ENCODE data around the gene SLC38A2.
"Not testable (repeated sequence)": the region's sequence is repeated elsewhere in the genome, so short reads cannot be mapped to it uniquely, and the experiment has no call there.

Gene SLC38A2

DNA sequence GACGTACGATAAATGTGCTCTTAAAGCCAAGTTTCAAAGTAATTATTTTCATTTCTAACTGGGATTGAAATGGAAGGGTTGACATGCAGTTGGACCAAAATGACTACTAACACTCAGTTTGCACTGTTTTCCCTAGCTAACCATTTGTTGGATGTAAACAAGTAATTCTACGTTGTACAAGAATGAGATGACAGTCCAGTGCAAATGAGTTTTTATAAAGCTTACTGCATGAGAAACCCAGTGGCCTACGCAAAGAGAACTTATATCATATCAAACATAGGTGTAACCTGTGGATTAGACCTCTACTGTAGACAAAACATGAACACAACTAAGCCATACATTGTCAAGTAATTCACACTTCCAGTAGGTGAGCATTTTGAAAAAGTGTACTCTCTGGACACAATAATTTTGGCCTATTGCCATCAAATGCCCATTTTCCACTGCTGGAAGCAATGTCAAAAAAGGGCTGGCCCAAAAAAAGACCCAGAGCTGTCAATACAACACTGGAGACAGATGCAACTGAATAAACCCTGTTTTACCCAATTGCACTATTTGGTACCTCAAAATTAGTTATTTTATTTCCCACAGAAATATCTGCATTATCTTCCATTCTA is 12.8 kb downstream of the SLC38A2 start:
- DNase-seq = no peak

DNA sequence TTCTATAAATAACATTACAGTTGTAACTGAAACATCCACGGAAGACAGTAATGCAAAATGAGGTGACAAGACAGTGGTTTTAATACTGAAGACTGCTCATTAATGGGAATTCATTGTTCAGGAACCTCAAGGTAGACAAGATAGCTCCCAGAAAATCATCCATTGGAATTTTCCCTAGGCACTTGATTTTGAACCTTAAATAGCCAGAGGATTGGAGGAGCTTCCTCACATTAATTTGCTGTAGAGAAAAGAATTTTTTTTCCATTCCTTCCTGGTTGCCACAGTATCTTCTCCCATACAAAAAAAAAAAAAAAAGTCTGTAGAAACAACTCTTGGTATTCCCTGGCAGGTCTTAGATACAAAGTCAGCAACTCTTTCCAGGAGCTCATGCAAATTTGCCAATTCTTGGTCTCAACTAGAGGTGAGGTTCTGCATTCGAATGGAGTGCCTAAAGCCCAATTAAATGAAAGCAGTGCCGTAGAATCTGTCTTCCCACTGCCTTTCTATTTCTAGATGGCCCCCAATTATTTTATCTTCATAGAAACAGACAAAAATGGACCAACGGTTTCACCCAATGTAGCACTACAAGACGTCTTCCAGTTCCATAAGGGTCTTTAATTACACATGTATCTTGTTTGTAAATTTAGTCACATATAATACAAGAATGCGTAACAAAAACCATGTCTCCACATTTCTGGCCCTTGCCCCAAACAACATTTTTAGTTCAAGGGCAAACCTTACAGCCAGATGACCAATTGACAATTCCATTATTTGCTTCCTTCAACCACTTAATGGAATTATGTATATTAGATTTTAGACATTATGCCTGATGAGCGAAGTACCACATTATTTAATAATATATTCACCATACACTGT is 13.5 kb downstream of the SLC38A2 start:
- DNase-seq = no peak

DNA sequence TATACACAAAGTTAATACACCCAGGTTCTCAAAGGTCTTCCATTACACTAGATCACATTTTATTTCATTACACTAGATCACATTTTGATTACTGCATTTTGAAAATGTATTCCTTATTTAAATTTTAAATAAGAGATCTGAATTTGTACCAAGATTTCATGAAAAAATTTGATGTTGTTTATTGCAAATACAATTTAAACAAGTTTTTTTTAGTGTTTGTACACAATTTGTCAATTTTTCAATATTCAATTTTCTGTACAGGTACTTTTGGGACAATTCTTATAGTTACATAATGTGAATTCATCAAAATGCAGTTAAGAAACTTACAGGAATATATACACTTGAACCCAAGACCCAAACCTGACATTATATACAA is 14.3 kb downstream of the SLC38A2 start:
- no peak for DNase-seq

DNA sequence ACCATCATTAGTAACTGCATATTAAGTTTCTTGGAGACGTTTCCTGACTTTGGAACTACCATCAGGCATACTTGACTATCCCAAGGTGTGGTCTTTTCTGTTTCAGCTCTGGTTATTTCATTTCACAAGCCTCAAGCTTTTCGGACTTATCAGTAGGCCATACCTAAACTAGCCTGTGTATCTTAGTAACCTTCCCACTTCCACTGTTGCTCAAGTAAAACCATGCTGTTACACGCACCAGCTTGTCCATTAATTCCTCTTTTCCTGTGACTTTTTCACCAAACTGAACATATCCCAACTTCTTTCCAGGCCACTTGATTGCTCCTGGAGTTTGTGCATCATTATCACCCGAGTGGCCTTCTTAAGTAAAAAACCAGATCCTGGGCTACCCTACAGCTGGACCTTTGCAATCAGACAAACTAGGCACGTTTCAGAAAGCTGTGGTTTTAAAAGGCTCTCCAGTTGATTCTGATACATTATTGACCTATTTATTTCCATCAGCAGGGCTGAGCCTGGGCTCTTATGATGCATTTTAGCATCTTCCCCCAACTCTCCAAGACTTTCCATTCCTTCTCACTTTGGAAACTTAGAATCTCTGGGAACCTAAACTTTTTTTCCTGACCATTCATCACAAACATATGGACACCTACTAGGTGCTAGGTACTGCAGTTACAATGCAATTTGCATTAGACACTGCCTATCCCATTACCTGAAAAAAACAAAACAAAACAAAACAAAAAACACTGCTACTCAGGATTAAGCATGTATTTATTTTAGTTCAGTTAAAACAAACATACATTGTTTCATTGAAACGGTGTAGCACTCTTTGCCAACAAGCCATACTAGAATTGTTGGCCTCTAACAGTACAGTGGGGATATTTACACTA is 14.9 kb downstream of the SLC38A2 start:
- DNase-seq = no peak

DNA sequence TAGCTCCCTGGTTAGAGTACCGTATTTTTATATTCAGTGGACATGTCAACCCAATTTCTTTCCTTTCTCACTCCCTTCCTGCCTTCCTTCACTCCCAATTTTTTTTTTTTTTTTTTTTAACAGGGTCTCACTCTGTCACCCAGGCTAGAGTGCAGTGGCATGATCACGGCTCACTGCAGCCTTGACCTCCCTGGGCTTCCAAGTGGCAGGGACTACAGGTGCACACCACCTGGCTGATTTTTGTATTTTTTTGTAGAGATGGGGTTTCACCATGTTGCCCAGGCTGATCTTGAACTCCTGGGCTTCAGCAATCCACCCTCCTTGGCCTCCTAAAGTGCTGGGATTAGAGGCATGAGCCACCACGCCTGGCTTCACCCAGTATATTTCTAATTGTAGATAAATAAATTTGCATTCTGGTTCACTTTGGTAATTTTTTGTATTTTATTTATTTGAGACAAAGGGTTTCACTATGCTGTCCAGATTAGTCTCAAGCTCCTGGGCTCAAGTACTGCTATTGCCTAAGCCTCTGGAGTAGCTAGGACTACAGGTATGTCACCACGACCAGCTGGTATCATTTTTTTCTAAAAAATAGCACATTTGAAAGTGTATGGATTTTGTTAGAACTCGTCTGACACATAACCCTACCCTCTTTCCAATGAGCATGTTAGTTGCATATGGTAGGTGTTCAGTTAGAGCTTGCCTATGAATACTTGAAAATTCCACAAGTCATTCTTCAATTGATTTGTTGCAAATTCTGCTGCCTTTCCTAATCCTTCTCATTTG is 15.7 kb downstream of the SLC38A2 start:
- no peak for DNase-seq

DNA sequence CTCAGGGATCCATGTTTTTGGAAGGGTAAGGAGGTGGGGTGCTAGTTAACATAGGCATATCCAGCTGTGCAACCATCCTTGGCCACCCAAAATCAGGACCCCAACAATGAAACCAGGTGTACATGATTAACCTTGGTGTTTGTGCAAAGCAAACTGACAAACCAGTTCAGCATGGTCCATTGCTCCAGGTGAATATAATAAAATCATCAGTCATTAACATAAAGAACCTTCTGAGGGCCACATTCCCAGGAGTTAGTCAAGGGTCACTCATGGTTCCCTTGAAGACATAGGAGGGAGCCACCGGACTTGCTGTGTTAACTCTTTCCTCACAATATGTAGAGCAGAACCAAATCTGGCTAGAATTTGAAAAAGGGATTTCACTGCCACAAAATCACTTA is 17.8 kb downstream of the SLC38A2 start:
- no peak for DNase-seq

DNA sequence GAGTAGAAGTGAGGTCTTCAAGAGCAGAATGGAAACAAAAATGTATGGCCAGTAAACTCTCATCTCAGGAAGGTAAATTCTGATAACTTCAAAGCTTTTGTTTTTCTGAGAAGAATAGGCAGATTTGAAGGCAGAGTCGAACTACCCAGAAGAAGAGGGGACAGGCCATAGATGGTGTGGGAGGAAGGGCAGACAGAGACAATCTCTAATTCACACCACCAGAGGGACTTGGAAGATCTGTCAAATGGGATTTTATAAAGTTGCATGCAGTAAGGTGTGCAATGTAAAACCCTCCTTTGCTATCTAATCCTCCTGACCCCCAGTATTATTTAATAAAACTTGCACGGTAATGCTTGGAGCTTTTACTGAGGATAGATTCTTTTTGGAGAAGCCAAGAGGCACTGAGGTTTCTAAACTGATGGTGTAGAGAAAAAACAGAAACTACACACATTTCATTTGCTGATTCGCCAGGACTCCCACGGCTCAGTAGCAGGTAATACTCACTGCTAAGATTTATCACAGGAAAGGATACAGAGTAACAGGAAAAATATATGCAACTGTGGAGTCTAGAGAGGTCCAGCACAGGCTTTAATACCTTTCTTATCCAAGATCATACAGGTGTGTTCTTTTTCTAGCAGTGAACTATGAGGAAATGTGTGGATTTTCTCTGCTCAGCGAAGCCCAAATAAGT is 18.3 kb downstream of the SLC38A2 start:
- peak; percentile 38 for DNase-seq

DNA sequence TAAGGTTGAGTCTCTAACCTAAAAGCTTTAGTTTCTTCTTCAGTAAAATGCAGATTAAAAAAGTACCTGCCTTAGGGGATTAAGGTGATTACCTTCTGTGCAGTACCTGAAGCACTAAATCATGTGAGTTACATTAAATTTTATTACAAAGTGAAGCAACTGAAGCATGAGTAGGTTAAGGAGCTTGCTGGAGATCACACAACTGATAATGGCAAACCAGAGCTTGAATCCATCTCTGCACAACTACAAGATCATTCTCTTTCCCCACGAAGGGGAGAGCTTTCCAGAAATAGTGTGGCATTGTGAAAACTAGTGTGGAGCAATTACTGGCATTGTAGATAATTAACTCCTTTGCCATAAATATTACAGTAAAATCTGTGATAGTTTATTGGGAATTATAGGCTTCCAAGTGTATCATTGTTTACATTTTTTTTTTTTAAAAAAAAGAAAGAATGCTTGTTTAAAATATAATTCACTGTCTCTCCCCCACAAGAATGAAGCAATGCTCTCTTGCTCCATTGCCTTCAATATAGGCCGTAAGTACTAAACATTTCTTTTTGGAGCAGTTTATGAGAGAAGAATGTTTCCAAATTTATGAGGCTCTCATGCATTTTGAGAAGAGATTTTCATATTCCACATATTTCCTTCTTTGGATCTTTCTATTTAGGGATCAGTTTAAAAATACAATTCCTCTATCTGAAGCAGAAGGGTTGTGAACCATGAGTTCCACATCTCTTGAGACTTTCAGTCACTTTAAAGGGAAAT is 20.5 kb downstream of the SLC38A2 start:
- no peak for DNase-seq

DNA sequence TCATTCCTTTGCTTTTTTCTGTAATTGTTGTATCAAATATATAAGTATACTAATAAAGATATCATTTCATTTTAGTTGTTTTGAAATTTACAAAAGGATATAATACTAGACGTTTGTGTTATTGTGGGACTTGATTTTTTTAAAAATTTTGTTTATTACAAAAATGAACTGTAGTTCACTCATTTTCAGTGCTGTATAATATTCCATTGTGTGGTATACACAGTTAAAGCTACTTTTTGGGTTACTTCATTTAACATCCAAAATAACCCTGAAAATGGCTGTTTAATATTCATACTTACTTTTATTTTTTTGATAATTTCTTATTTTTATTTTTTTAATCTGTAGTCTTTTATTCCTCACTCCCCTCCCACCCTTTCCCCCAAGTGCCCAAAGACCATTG is 21.4 kb downstream of the SLC38A2 start:
- no peak for DNase-seq

DNA sequence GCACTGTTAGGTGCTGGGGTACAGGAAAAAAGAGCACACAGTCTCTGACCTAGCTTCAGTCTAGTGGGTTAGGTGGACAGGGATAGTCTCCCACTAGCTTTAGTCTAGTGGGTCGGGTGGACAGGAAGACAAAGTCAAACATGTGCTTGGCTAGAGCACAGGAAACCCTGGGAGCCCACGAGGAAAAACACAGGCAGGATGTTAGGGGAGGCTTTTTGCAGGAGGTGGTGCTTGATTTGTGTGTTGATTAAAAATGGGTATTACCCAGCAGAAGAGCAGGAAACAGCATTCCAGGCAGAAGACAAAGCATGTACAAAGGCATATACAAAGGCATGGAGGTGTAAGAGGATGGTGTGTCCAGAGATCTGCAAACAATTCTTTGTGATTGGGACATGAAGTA is 23.3 kb downstream of the SLC38A2 start:
- no peak for DNase-seq

DNA sequence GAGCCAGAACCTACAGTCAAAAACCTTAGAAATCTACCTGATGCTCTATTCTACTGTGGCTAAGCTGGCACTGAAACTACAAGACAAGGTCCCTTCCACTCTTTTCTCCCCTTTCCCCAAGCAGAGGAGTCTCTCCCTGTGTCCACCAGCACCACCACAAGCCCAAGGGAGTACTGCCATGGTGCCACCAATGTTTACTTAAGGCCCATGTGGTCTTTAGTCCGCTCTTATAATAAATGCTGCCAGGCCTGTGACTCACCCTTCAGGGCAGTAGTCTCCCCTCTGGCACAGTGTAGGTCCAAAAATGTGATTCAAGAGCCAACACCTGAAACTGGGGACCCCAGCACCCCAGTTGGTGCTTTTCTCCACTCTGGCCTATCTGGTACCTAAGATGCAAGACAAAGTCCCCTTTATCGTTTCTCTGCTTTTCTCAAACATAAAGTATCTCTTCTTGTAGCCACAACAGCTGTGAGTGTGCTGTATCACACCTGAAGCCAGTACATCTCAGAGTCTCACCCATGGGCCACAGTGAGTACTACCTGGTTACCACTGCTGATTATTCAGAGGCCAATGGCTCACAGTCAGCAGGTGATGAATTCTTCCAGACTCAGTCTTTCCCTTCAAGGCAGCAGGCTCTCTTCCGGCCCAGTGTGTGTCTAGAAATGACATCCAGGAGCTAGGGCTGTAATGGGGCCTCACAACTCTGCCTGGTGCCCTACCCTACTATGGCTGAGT is 29.3 kb downstream of the SLC38A2 start:
- DNase-seq = no peak

DNA sequence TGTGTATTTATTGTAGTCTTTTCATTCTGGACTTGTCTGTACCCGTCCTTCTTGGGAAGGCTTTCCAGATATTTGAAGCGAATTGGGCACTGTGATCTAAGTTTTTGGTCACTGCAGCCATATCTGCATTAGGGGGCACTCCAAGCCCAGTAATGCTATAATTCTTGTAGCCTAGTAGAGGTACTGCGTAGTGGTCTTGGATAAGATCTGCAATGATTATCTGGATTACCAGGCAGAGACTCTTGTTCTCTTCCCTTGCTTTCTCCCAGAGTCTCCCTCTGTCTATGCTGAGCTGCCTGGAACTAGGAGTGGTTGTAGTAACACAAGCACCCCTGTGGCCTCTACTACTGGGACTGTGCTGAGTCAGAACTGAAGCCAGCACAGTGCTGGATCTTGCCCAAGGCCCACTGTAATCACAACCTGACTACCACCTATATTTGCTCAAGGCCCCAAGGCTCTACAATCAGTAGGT is 30.0 kb downstream of the SLC38A2 start:
- peak; percentile 60 for DNase-seq

DNA sequence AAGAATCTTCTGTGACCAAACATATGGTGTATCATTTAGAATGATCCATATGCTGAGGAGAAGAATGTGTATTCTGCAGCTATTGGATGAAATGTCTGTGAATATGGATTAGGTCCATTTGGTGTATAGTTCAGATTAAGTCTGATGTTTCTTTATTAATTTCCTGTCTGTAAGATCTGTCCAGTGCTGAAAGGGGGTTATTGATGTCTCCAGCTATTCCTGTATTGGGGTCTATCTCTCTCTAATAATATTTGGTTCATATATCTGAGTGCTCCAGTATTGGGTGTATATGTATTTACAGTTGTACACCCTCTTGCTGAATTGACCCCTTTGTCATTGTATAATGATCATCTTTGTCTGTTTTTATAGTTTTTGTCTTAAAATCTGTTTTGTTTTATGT is 33.5 kb downstream of the SLC38A2 start:
- DNase-seq = no peak

DNA sequence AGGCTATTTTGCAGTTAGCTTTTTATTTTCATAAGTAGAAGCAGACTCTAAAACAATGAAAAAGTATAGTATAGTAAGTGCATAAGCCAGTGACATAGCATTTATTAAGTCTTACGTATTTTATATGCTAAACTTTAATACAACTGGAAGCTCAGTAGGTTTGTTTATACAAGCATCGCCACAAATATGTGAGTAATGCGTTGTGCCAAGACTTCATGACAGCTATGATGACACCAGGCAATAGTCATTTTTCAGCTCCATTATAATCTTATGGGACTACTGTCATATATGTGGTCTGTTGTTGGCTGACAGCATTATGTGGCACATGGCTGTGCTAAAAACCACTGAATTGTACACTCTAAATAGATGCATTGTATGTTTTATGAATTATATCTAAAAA is 40.3 kb downstream of the SLC38A2 start:
- DNase-seq = no peak

DNA sequence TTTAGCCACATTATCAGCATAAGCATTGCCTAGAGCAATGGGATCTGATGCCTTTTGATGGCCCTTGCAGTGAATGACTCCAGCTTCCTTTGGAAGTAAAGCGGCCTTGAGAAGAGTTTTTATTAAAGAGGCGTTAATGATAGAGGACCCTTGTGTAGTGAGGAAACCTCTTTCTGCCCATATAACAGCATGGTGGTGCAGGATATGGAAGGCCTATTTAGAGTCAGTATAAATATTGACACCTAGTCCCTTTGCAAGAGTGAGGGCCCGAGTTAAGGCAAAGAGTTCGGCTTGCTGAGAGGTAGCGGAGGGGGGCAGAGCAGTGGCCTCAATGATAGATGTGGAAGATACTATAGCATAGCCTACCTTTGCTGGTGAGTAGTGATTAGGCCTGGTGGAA is 47.5 kb downstream of the SLC38A2 start:
- not testable (repeated sequence) for DNase-seq

DNA sequence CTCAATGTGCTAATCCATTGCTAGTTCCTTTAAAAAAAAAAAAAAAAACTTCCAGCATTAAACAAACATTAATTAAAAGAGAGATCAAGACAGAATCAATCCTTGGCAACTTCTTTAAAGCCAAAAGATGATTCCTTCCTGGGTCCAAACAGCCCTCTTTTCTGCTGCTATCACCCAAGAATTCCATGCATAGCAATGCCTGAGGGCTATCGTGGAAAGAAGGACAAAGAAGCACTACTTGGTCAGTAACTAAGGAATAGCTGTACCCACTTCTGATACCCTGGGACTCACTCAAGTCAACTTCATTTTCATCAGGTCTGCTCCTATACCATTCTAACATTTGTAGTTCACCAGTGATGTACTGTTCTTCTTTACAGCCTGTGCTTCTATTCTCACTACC is 51.8 kb downstream of the SLC38A2 start:
- DNase-seq = no peak

DNA sequence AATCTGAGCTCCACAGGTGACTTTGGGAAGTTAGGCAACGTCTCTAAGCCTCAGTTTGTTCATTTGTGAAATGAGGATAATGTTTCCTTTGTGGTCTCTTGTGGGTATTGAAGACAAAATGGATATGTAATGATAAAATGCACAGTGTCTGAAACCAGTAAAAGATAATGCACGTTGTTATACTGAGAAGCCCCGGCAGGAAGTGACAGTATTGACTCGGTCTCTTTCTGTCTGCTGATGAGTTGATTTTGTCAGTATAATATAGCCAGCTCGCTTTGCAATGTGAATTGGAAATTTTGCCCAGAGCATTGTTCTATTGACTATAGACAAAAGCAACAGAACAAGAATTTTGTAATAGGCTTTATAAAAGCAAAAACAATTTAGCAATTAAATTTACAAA is 54.5 kb downstream of the SLC38A2 start:
- no peak for DNase-seq
